D721Med (cell line): ENCODE data around the gene WFDC9.
"Not testable (repeated sequence)": the region's sequence is repeated elsewhere in the genome, so short reads cannot be mapped to it uniquely, and the experiment has no call there.

Experiments
- DNase-seq: peaks from one replicate; pipeline ENCODE4 v3.0.0; 2011; ENCODE audit warnings: low spot score; ENCODE audit not compliant: insufficient read length
- FAIRE-seq: peaks from 2 replicates; lab custom pipeline; 2011; peaks lifted over from hg19 to GRCh38; lab: Jason Lieb, UNC
- CTCF ChIP-seq: IDR thresholded peaks from 2 replicates; pipeline ENCODE4 v1.5.1; 2012; ENCODE audit warnings: mild to moderate bottlenecking, control low read depth; ENCODE audit not compliant: insufficient read depth; ENCODE audit errors: missing control alignments

WFDC9 gene

GRCh38 chr20:45646875-45647274 lies 15.8 kb upstream of the WFDC9 start:
- FAIRE-seq (no peak), DNase-seq (no peak)
- no peak for TF ChIP-seq CTCF

GRCh38 chr20:45645869-45646268 lies 14.8 kb upstream of the WFDC9 start:
- not testable (repeated sequence) for DNase-seq, FAIRE-seq

GRCh38 chr20:45641076-45641475 lies 10.0 kb upstream of the WFDC9 start:
- DNase-seq, FAIRE-seq: not testable (repeated sequence)

GRCh38 chr20:45639687-45640086 lies 8.6 kb upstream of the WFDC9 start:
- FAIRE-seq (no peak), DNase-seq (no peak)
- no peak for TF ChIP-seq CTCF

GRCh38 chr20:45636513-45636912 lies 5.4 kb upstream of the WFDC9 start:
- FAIRE-seq (no peak), DNase-seq (no peak)

GRCh38 chr20:45630371-45630770 lies 713 bp downstream of the WFDC9 start:
- DNase-seq: no peak
- TF ChIP-seq CTCF: no peak
- no peak for FAIRE-seq

More at GRCh38 chr20:45636513-45636912, 5.4 kb upstream of the WFDC9 start:
- no peak for TF ChIP-seq CTCF

GRCh38 chr20:45629496-45630100 lies 1.5 kb downstream of the WFDC9 start, which contains the start of gene WFDC10A:
Gene WFDC10A, plus strand, starts transcription at chr20:45629739. Its CDS starts 75 bp downstream, at chr20:45629814.
- DNase-seq (no peak), FAIRE-seq (no peak)
- peak; percentile 49 for TF ChIP-seq CTCF

- no peak for TF ChIP-seq CTCF
- no peak for FAIRE-seq
- DNase-seq: no peak
These were observed 4.5 kb downstream of the WFDC9 start for GRCh38 chr20:45626540-45626939.
